ENCODE results near the gene MTCP1.

- TF ChIP-seq EP300 (IDR thresholded peaks at IDR 0.05; ENCODE audit: borderline replicate concordance in 1 of 2, low read depth in 2 of 2, low read length in 2 of 2) (no peak), YY1 (IDR thresholded peaks at IDR 0.05; ENCODE audit: low read depth, low read length) (no peak), MAX (IDR thresholded peaks at IDR 0.05) (no peak), SP2 (IDR thresholded peaks at IDR 0.05; ENCODE audit: low read length) (no peak), GABPA (IDR thresholded peaks at IDR 0.05; ENCODE audit: borderline replicate concordance, insufficient read depth, low read length) (no peak), TEAD4 (IDR thresholded peaks at IDR 0.05; ENCODE audit: low read depth, low read length) (peak; percentile 91), POLR2A (IDR thresholded peaks at IDR 0.05; ENCODE audit: control extremely low read depth in 1 of 2, low read depth in 2 of 2, low read length in 2 of 2) (no peak), RFX5 (IDR thresholded peaks at IDR 0.05; ENCODE audit: borderline replicate concordance, low read depth, low read length) (no peak)
- TF ChIP-seq, protein P1, sequence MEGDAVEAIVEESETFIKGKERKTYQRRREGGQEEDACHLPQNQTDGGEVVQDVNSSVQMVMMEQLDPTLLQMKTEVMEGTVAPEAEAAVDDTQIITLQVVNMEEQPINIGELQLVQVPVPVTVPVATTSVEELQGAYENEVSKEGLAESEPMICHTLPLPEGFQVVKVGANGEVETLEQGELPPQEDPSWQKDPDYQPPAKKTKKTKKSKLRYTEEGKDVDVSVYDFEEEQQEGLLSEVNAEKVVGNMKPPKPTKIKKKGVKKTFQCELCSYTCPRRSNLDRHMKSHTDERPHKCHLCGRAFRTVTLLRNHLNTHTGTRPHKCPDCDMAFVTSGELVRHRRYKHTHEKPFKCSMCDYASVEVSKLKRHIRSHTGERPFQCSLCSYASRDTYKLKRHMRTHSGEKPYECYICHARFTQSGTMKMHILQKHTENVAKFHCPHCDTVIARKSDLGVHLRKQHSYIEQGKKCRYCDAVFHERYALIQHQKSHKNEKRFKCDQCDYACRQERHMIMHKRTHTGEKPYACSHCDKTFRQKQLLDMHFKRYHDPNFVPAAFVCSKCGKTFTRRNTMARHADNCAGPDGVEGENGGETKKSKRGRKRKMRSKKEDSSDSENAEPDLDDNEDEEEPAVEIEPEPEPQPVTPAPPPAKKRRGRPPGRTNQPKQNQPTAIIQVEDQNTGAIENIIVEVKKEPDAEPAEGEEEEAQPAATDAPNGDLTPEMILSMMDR (IDR thresholded peaks at IDR 0.05; ENCODE audit: control extremely low read depth in 1 of 3, insufficient read depth in 1 of 3, low read depth in 1 of 3, low read length in 3 of 3): peak; percentile 62 to 80 (median 68)
Observed at GRCh38 chrX:155056877-155057792, 13.8 kb downstream of the MTCP1 start.
